H1 (cell line): ENCODE data around the gene NTPCR. TPM values are rescaled to one million over a fixed set of nuclear protein-coding genes. Genes with fewer than 3 reads are reported as not detected.

Experiments used
- HDAC6 ChIP-seq: IDR thresholded peaks from one replicate; pipeline ENCODE4 v1.7.1; 2012; ENCODE audit warnings: low read depth, mild to moderate bottlenecking, inconsistent platforms, low read length, moderate library complexity
- NRF1 ChIP-seq: IDR thresholded peaks from 2 replicates; pipeline ENCODE4 v1.6.1; 2011; ENCODE audit warnings: mild to moderate bottlenecking, low read depth, low read length, improper control_type of control experiment
- SIN3A ChIP-seq, 2 experiments: IDR thresholded peaks in 1 of 2; conservative IDR thresholded peaks in 1 of 2; 2 replicates each; pipeline ENCODE4 v1.6.1; 2011 to 2012; ENCODE audit warnings: low read length in 2 of 2, improper control_type of control experiment in 1 of 2, low read depth in 1 of 2, mild to moderate bottlenecking in 1 of 2
- SIRT6 ChIP-seq: IDR thresholded peaks from one replicate; pipeline ENCODE4 v1.7.1; 2012; ENCODE audit warnings: low read length, inconsistent platforms
- SP2 ChIP-seq: IDR thresholded peaks from 2 replicates; pipeline ENCODE4 v1.6.1; 2012; ENCODE audit warnings: mild to moderate bottlenecking, low read length, inconsistent platforms
- polyA plus RNA-seq, 7 experiments: library from polyadenylated mRNA; depleted of rRNA in 3 of 7; stranded (reverse) in 5 of 7; unstranded in 2 of 7; fragments of >200 nt in 5 of 7; fragments of 200-250 nt in 2 of 7; gene quantifications; 1 replicate in 5 of 7; 2 replicates in 1 of 7; 4 replicates in 1 of 7; pipeline versions ENCODE4 v1.2.1 to v1.2.3, GENCODE V29; 2011 to 2013; ENCODE audit warnings: missing spikeins in 2 of 7, mixed read lengths in 2 of 7
- total RNA-seq: library from RNA; stranded (reverse); fragmentation: NEBNext Ultra II Directional; extraction: Animal tissue kit (Norgen Biotek cat#: 25700); gene quantifications from 2 replicates; pipeline ENCODE4 v1.2.1, GENCODE V29; 2021

NTPCR gene
- total and polyA plus RNA-seq, 2 of the 8 experiments (the other 6 are each of a cell fraction or from before 2014, with no cell fraction given): 22.6 to 73.1 TPM

- TF ChIP-seq HDAC6 (no peak), SP2 (no peak), SIN3A (conservative IDR thresholded peaks at IDR 0.05 in 1 of 2, IDR thresholded peaks at IDR 0.05 in 1 of 2; ENCODE audit: low read depth in 1 of 2, low read length in 2 of 2) (no peak), NRF1 (no peak), SIRT6 (no peak)
Observed at GRCh38 chr1:232970508-232970907, 20.1 kb downstream of the NTPCR start (continued).
